Immature natural killer cell (primary cell): Measurements from ENCODE around the gene SCUBE2. TPM values are rescaled to one million over a fixed set of nuclear protein-coding genes. Genes with fewer than 3 reads are reported as not detected.

ENCODE experiments used
- DNase-seq, 3 donors: peaks; one replicate each; pipeline ENCODE4 v3.0.0; 2022; ENCODE audit warnings: mixed read lengths in 1 of 3
- H3K27ac Mint-ChIP-seq, 6 donors: one replicate each; pipeline ENCODE4 v1.8.0; 2020; ENCODE audit warnings: mixed read lengths in 6 of 6, mild to moderate bottlenecking in 5 of 6, inconsistent platforms in 4 of 6, moderate library complexity in 3 of 6
- H3K27me3 Mint-ChIP-seq, 3 donors: one replicate each; pipeline ENCODE4 v1.8.0; 2020 to 2021; ENCODE audit warnings: low read depth in 3 of 3, mild to moderate bottlenecking in 3 of 3, mixed read lengths in 3 of 3, moderate library complexity in 3 of 3, inconsistent platforms in 1 of 3
- H3K36me3 Mint-ChIP-seq, 3 donors: one replicate each; pipeline ENCODE4 v1.8.0; 2020; ENCODE audit warnings: mixed read lengths in 3 of 3, inconsistent platforms in 2 of 3, mild to moderate bottlenecking in 2 of 3
- H3K4me1 Mint-ChIP-seq, 2 donors: one replicate each; pipeline ENCODE4 v1.8.0; 2020; ENCODE audit warnings: inconsistent platforms in 2 of 2, mild to moderate bottlenecking in 2 of 2, mixed read lengths in 2 of 2, moderate library complexity in 1 of 2
- H3K4me3 Mint-ChIP-seq, 5 donors: one replicate each; pipeline ENCODE4 v1.8.0; 2020; ENCODE audit warnings: mild to moderate bottlenecking in 5 of 5, mixed read lengths in 5 of 5, inconsistent platforms in 3 of 5, moderate library complexity in 3 of 5
- H3K9me3 Mint-ChIP-seq, 6 donors: one replicate each; pipeline ENCODE4 v1.8.0; 2020; ENCODE audit warnings: mild to moderate bottlenecking in 6 of 6, mixed read lengths in 6 of 6, inconsistent platforms in 4 of 6, moderate library complexity in 3 of 6
- polyA plus RNA-seq, 3 donors: library from polyadenylated mRNA; unstranded; fragments of 300-500 nt; fragmentation: Illumina TruSeq; gene quantifications; one replicate each; pipeline ENCODE4 v1.2.3, GENCODE V29; 2021

The SCUBE2 gene
- polyA plus RNA-seq, 3 donors from 2014 or later, result not detected

GRCh38 chr11:9076046-9076445, 15.4 kb downstream of the SCUBE2 start:
- Mint-ChIP-seq H3K27ac (no peak overlapping the region), H3K36me3 (no peaks in the 10 kb centered on the region), H3K27me3 (peaks cover 4 to 13% (median 9%) of the 10 kb centered on the region in 3 donors), H3K4me3 (no peak overlapping the region), H3K9me3 (no peaks in the 10 kb centered on the region), H3K4me1 (no peaks in the 10 kb centered on the region)
- DNase-seq, result no peak

DNA sequence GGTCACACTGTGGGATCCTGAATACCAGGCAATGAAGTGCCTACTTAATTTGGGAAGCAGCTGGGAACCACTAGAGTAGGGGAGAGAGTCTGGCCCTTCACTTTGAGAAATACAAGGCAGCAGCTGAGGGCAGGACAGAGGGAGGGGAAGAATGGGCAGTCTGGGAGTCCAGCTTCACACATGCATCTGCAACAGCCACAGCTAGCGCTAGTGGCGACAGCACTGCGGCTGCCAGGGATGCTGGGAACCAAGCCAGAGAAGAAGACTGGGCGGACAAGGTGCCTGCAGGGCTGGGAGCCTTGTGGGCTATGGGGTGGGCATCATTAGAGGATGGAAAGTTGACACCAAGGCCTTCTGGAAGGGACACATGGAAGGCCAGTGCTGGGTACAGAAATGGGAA, 15.8 kb downstream of the SCUBE2 start:
- peaks cover 4 to 13% (median 10%) of the 10 kb centered on the region in 3 donors for H3K27me3 Mint-ChIP-seq
- no peak overlapping the region for H3K27ac Mint-ChIP-seq
- no peaks in the 10 kb centered on the region for H3K9me3 Mint-ChIP-seq
- H3K4me1 Mint-ChIP-seq, result no peaks in the 10 kb centered on the region
- H3K4me3 Mint-ChIP-seq, result no peak overlapping the region
- no peak for DNase-seq
- H3K36me3 Mint-ChIP-seq, result no peaks in the 10 kb centered on the region

DNA sequence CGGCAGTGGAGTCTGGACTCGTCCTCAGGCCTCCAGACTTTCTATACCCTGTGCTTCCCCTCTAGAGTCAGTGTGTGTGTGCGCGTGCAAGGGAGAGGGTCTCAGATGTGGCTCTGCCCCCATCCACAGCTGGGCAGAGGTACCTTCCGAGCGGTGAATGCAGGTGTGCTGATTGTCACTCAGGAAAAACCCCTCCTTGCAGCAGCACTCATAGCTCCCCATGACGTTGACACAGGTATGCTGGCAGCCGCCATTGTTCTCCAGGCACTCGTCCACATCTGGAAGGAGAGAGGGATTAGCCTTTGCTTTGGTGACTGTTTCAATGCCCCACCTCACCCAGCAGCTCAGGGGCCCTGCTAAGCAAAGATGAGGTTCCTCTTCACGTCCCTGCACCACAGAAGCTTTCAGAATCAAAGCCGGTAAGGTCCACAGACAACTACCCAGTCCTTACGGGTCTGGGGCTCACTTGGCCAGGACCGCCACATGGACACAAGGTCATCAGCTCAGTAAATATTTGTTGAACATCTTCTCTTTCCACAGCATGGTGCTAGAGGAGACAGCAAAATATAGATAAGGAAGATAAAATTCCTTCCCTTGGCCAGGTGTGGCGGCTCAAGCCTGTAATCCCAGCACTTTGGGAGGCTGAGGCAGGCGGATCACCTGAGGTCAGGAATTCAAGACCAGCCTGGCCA, 16.9 kb downstream of the SCUBE2 start:
- Mint-ChIP-seq H3K27me3 (peaks cover 4 to 13% (median 10%) of the 10 kb centered on the region in 3 donors), H3K27ac (no peak overlapping the region), H3K4me3 (no peak overlapping the region)

DNA sequence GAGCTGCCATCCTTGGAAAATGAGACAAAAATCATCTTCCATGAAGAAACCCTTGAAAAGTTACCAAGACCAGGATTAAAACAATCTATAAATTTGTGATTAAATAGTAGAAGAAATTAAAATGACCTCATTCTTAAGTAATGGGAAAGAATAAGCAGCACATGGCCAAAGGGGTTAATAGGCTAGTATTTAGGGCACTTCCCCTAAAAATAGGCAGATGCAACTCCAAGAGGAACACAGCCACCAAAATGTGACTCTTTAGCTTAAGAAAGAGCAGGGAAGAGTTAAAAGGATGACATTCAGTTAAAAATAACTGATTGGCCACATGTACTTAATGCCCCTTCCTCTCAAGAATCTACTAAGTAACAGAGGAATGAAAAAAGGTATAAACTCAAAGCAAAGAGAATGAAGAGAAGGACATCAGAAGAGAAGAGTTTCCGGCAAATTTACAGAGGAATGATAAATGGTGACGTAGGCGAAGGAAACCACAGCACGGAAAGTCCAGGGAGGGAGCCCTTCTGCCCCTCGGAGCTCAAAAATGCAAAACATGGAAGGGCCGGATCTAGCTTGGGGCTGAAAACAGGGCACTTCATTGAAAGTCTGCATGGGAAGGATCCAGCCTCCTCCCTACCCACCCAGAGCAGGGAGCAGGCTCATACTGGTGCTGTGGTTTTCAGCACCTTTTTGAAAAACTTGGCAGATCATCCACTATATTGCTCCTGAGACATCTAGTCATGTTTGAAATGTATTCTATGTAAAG, 17.8 kb downstream of the SCUBE2 start:
- H3K27ac Mint-ChIP-seq, result no peak overlapping the region
- no peaks in the 10 kb centered on the region for H3K9me3 Mint-ChIP-seq
- peaks cover 4 to 13% (median 10%) of the 10 kb centered on the region in 3 donors for H3K27me3 Mint-ChIP-seq
- no peaks in the 10 kb centered on the region for H3K36me3 Mint-ChIP-seq
- DNase-seq, result no peak
- no peaks in the 10 kb centered on the region for H3K4me1 Mint-ChIP-seq
- no peak overlapping the region for H3K4me3 Mint-ChIP-seq

More for the DNA sequence above, 16.9 kb downstream of the SCUBE2 start:
- no peaks in the 10 kb centered on the region for H3K9me3 Mint-ChIP-seq
- no peaks in the 10 kb centered on the region for H3K4me1 Mint-ChIP-seq
- no peak for DNase-seq
- no peaks in the 10 kb centered on the region for H3K36me3 Mint-ChIP-seq

- Mint-ChIP-seq H3K9me3 (no peaks in the 10 kb centered on the region), H3K27ac (no peak overlapping the region), H3K36me3 (no peaks in the 10 kb centered on the region), H3K4me1 (no peaks in the 10 kb centered on the region), H3K27me3 (peaks cover 4 to 8% (median 4%) of the 10 kb centered on the region in 3 donors), H3K4me3 (no peak overlapping the region)
- no peak for DNase-seq
Measured at GRCh38 chr11:9072626-9073176, 18.7 kb downstream of the SCUBE2 start.

- Mint-ChIP-seq H3K27me3 (peaks cover 2 to 8% (median 5%) of the 10 kb centered on the region in 3 donors), H3K36me3 (no peaks in the 10 kb centered on the region), H3K4me1 (no peaks in the 10 kb centered on the region), H3K9me3 (no peaks in the 10 kb centered on the region), H3K4me3 (no peak overlapping the region), H3K27ac (no peak overlapping the region)
- DNase-seq, result no peak
Measured at GRCh38 chr11:9071692-9072091, 19.7 kb downstream of the SCUBE2 start.

DNA sequence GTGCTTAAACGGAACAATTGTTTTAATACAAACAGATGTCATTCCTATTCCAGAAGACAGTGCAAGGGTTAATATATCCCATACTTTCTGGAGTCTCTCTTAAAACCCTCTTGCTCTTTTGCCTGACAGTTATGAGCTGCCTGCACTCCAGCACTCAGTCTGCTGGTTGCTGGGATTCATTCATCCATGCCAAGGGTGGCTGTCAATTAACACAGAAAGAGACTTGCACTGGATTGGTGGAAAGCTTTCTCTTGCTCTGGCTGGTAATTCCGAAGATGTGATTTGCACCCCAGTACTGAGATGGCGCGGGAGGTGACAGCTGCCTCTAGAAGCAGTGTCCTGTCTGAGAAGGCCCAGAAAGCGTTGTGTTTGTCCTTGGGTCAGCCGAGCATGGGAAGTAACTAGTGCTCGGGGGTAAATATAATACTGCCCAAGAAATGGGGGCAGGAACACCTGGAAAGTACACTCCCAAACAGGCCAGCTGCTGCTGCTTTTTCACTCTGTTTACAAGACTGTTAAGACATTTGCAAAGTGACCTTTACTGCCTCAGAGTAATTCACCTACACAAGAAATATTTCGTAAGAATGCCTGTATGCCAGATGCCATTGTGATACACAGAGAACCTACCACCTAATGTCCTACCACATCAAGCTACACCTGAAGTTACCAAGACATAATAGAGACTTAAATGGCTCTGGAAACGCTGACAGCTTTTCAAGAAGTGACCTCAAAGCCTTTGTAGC, 20.5 kb downstream of the SCUBE2 start:
- H3K27me3 Mint-ChIP-seq, result peaks cover 2 to 8% (median 5%) of the 10 kb centered on the region in 3 donors
- H3K36me3 Mint-ChIP-seq, result no peaks in the 10 kb centered on the region
- no peak for DNase-seq
- no peak overlapping the region for H3K4me3 Mint-ChIP-seq
- peak overlapping the region in 1 of 6 donors; percentile 40 for H3K27ac Mint-ChIP-seq
- H3K9me3 Mint-ChIP-seq, result no peaks in the 10 kb centered on the region
- no peaks in the 10 kb centered on the region for H3K4me1 Mint-ChIP-seq

DNA sequence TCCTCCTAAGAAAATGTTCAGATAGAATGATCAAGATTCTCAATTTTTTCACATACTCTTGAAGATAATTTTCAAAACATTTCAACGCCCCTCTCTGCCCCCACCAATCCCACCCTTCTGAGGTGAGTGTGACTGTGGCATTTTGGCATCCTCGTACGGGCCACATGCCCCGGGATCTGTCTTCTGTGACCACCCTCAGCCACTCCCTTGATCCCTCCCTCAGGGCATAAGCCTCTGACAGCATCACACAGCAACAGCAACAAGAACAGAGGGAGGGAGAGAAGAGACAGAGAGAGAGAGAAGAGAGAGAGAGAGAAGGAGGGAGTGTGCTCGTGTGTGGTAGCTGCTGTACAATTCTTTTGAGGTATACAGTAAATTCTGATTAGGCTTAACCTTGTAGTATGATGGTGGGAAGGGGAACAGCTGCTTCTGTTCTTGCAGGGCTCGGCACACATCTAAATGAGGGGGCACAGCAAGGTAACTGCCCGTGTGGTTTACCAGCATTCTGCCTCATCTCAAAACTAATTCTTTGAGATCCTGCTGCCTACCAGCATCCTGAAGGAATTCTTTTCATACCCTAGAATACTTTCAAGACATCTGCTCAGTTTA, 21.4 kb downstream of the SCUBE2 start:
- H3K9me3 Mint-ChIP-seq, result no peaks in the 10 kb centered on the region
- no peak for DNase-seq
- H3K4me1 Mint-ChIP-seq, result no peaks in the 10 kb centered on the region
- no peaks in the 10 kb centered on the region for H3K36me3 Mint-ChIP-seq
- H3K27ac Mint-ChIP-seq, result no peak overlapping the region
- no peak overlapping the region for H3K4me3 Mint-ChIP-seq
- peaks cover 2 to 6% (median 4%) of the 10 kb centered on the region in 3 donors for H3K27me3 Mint-ChIP-seq

DNA sequence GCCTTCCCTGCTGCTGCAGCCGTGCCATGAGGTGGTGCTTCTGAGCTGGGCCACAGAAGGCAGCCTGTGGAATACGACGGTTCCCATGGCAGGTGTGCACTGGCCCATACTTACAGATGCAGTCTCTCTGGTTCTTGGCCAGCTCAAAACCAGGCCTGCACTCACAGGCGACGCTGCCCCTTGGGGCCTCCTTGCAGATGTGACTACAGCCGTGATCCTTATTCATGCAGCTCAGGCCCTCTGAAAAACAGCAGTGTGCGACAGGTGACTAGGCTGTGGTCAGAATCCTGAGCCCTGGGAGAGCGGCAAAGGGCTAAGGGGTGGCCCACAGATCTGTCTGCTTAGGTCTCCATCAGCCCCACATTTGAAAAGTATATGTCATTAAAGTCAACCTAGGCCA, 22.1 kb downstream of the SCUBE2 start:
- no peak overlapping the region for H3K27ac Mint-ChIP-seq
- H3K36me3 Mint-ChIP-seq, result no peaks in the 10 kb centered on the region
- no peak overlapping the region for H3K4me3 Mint-ChIP-seq
- DNase-seq, result no peak
- no peaks in the 10 kb centered on the region for H3K9me3 Mint-ChIP-seq
- no peaks in the 10 kb centered on the region for H3K4me1 Mint-ChIP-seq
- H3K27me3 Mint-ChIP-seq, result peaks cover 2 to 9% (median 4%) of the 10 kb centered on the region in 3 donors

DNA sequence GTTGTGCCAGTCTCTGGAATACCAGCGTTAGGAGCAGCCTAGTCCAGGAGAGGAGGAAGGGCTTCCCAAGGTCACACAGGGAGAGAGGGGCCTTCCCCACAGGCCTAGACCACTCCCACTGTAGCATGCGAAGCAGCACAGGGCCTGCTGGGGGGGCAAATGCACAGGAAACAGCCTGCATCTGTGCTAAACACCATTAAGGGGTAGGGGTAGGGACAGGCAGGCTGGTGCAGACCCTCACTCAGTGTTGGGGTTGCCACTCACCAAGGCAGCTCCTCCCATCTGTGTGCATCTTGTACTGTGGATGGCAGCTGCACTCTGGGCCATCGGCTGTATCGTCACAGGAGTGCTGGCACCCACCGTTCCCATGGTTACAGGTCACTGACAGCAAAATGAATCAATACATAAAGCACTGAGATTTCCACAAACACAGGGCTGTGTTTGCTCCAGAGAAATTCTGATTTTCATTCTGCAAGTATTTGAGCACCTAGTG, 24.9 kb downstream of the SCUBE2 start:
- Mint-ChIP-seq H3K27ac (no peak overlapping the region), H3K4me3 (no peak overlapping the region), H3K36me3 (no peaks in the 10 kb centered on the region), H3K9me3 (no peaks in the 10 kb centered on the region), H3K4me1 (peaks cover 0 to 2% of the 10 kb centered on the region in 2 donors), H3K27me3 (peaks cover 2 to 4% (median 2%) of the 10 kb centered on the region in 3 donors)
- DNase-seq, result no peak

DNA sequence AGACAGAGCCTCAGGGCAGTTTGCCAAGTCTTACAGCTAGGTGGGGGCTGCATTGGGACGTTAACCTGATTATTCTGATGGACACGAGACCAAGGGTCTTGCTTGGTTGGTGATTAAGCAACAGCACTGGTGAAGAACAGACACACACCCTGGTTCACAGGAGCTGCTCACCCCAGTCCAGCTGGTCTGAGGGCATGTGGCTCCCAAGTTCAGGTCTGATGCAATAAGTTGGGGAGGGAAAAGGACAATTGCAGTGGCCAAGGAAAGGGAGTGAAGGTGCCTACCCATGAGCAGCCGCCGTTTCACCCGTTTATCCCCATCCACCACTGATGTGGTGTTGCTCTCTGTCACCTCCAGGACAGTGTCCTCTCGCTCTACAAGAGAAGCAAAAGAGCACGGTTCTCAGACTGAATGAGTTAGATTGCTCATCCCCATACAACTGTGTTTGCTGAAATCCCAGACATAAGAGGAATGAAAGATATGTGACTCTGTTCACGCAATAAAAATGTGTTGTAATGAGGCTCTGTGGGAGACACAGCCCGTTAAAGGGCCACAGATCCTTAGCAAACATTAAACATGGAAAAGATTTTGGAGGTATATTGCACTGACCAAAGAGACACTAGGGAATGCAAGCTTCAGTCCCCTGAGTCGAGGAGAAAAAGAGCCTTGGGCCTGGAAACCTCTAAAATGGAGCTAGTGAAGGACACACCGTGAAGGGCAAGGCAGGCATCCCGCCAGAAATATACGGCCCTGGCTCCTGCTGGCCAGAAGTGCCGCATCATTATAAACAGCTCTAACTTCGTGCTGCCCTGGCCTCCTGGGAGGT, 25.6 kb downstream of the SCUBE2 start:
- no peaks in the 10 kb centered on the region for H3K36me3 Mint-ChIP-seq
- H3K27ac Mint-ChIP-seq, result no peak overlapping the region
- no peaks in the 10 kb centered on the region for H3K9me3 Mint-ChIP-seq
- no peak overlapping the region for H3K4me3 Mint-ChIP-seq
- peaks cover 0 to 2% of the 10 kb centered on the region in 2 donors for H3K4me1 Mint-ChIP-seq
- H3K27me3 Mint-ChIP-seq, result peaks cover 0 to 4% (median 2%) of the 10 kb centered on the region in 3 donors
- DNase-seq, result no peak

- Mint-ChIP-seq H3K4me1 (peaks cover 0 to 2% of the 10 kb centered on the region in 2 donors), H3K27me3 (peaks cover 0 to 4% (median 1%) of the 10 kb centered on the region in 3 donors), H3K9me3 (no peaks in the 10 kb centered on the region), H3K27ac (no peak overlapping the region), H3K36me3 (no peaks in the 10 kb centered on the region), H3K4me3 (no peak overlapping the region)
- DNase-seq, result no peak
Measured at GRCh38 chr11:9061807-9062206, 29.6 kb downstream of the SCUBE2 start.

DNA sequence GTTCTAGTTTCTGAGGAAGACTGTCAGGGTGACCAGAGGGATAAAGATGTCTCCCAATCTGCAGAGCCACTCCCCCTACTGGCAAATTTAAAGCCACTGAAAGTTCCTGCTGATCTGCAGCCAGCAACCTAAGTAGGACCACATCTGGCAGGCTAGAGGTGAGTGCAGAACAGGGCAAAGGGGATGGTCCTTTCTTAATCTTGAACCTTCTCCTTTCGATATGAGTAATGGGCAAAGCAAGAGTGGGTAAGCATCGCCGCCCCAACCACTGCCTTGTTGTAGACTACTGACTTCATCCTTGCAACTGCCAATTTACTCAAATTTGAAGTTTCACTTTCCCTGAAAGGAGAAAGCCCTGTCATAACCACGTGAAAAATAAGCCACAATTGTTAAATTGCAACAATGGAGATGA, 30.7 kb downstream of the SCUBE2 start:
- Mint-ChIP-seq H3K27me3 (peaks cover 0 to 4% (median 0%) of the 10 kb centered on the region in 3 donors), H3K9me3 (no peaks in the 10 kb centered on the region), H3K4me1 (peaks cover 0 to 2% of the 10 kb centered on the region in 2 donors), H3K36me3 (no peaks in the 10 kb centered on the region), H3K27ac (no peak overlapping the region), H3K4me3 (no peak overlapping the region)
- no peak for DNase-seq
